CD4-positive, alpha-beta T cell treated with Interleukin-17A for 4 hours (primary cell): Measurements from ENCODE around the gene BTBD19.
"Not testable (repeated sequence)": the region's sequence is repeated elsewhere in the genome, so short reads cannot be mapped to it uniquely, and the experiment has no call there.

Experiments used
- DNase-seq: peaks from one replicate; pipeline ENCODE4 v3.0.0-alpha.2; 2020; ENCODE audit warnings: mixed read lengths

BTBD19 gene

GRCh38 chr1:44829506-44830384 lies 21.4 kb downstream of the BTBD19 start:
- no peak for DNase-seq

GRCh38 chr1:44830900-44831304 lies 22.6 kb downstream of the BTBD19 start:
- no peak for DNase-seq

GRCh38 chr1:44831516-44831915 lies 23.2 kb downstream of the BTBD19 start:
- no peak for DNase-seq

GRCh38 chr1:44832056-44832705 lies 23.9 kb downstream of the BTBD19 start:
- no peak for DNase-seq

- no peak for DNase-seq
These were observed 26.0 kb downstream of the BTBD19 start for GRCh38 chr1:44834328-44834727.

- DNase-seq: peak; percentile 93
These were observed 27.7 kb downstream of the BTBD19 start for GRCh38 chr1:44835738-44836675.

- DNase-seq: not testable (repeated sequence)
These were observed 30.0 kb downstream of the BTBD19 start for GRCh38 chr1:44838294-44838693.

GRCh38 chr1:44839576-44839975 lies 31.3 kb downstream of the BTBD19 start:
- DNase-seq: no peak

- no peak for DNase-seq
These were observed 34.2 kb downstream of the BTBD19 start for GRCh38 chr1:44842486-44842861.

- peak; percentile 34 for DNase-seq
These were observed 34.7 kb downstream of the BTBD19 start, which contains the start of gene PTCH2 for GRCh38 chr1:44842862-44843655. PTCH2 (minus strand) TSS chr1:44843253; CDS start chr1:44842932, 321 bp downstream.

- no peak for DNase-seq
These were observed 38.7 kb downstream of the BTBD19 start for GRCh38 chr1:44846985-44847384.

GRCh38 chr1:44847845-44848244 lies 39.5 kb downstream of the BTBD19 start:
- DNase-seq: no peak

GRCh38 chr1:44848456-44849181 lies 40.3 kb downstream of the BTBD19 start:
- DNase-seq: no peak

- DNase-seq: no peak
These were observed 41.3 kb downstream of the BTBD19 start for GRCh38 chr1:44849575-44850132.

GRCh38 chr1:44851308-44851707 lies 43.0 kb downstream of the BTBD19 start:
- no peak for DNase-seq

GRCh38 chr1:44853201-44853600 lies 44.9 kb downstream of the BTBD19 start:
- no peak for DNase-seq

GRCh38 chr1:44854970-44855369 lies 46.6 kb downstream of the BTBD19 start:
- DNase-seq: no peak

- no peak for DNase-seq
These were observed 47.4 kb downstream of the BTBD19 start for GRCh38 chr1:44855742-44856141.

GRCh38 chr1:44857446-44857845 lies 49.1 kb downstream of the BTBD19 start:
- no peak for DNase-seq

GRCh38 chr1:44860331-44860730 lies 52.0 kb downstream of the BTBD19 start:
- no peak for DNase-seq

- DNase-seq: no peak
These were observed 52.6 kb downstream of the BTBD19 start for GRCh38 chr1:44860891-44861425.
